ENCODE measurements around the gene CHST11. TPM values are rescaled to one million over a fixed set of nuclear protein-coding genes. Genes with fewer than 3 reads are reported as not detected.

The CHST11 gene
- total and polyA plus RNA-seq, 10 donors, result 5.2 to 65.1 (median 48.4) TPM

GRCh38 chr12:104435175-104435574, 21.6 kb upstream of the CHST11 start:
- WGBS, 5 donors, result 65 to 87% (median 74%) methylated on average over 4 of the region's 4 CpGs
- no peaks in the 10 kb centered on the region for H3K27me3 ChIP-seq (replicated peaks in 1 of 7)
- intact Hi-C loops (cut with DNase I; ENCODE audit: low total_unique reads), result no loop called here
- no peaks in the 10 kb centered on the region for H3K36me3 ChIP-seq
- H3K27ac ChIP-seq, result no peak overlapping the region
- no peak for TF ChIP-seq POLR2AphosphoS5 (IDR thresholded peaks at IDR 0.05)
- no peak for TF ChIP-seq CTCF (IDR thresholded peaks at IDR 0.05 in 8 of 11, conservative IDR thresholded peaks at IDR 0.05 in 3 of 11)
- TF ChIP-seq POLR2A (IDR thresholded peaks at IDR 0.05), result no peak
- no peak overlapping the region for H3K4me3 ChIP-seq
- no peaks in the 10 kb centered on the region for H3K9me3 ChIP-seq
- H3K4me1 ChIP-seq, result no peaks in the 10 kb centered on the region
- no peak for DNase-seq

- intact Hi-C loops (cut with DNase I; ENCODE audit: low total_unique reads), result no loop called here
- no peaks in the 10 kb centered on the region for H3K27me3 ChIP-seq (replicated peaks in 1 of 7)
- no peak for TF ChIP-seq POLR2A (IDR thresholded peaks at IDR 0.05)
- TF ChIP-seq CTCF (IDR thresholded peaks at IDR 0.05 in 8 of 11, conservative IDR thresholded peaks at IDR 0.05 in 3 of 11), result no peak
- TF ChIP-seq POLR2AphosphoS5 (IDR thresholded peaks at IDR 0.05), result no peak
- H3K4me3 ChIP-seq, result no peak overlapping the region
- H3K4me1 ChIP-seq, result no peaks in the 10 kb centered on the region
- H3K9me3 ChIP-seq, result no peaks in the 10 kb centered on the region
- WGBS, 5 donors, result 81 to 90% (median 83%) methylated on average over 3 of the region's 3 CpGs
- no peaks in the 10 kb centered on the region for H3K36me3 ChIP-seq
- no peak for DNase-seq
- H3K27ac ChIP-seq, result no peak overlapping the region
These were observed 21.0 kb upstream of the CHST11 start for GRCh38 chr12:104435765-104436164.

- intact Hi-C loops (cut with DNase I; ENCODE audit: low total_unique reads), result no loop called here
- no peaks in the 10 kb centered on the region for H3K4me1 ChIP-seq
- no peaks in the 10 kb centered on the region for H3K9me3 ChIP-seq
- no peak for TF ChIP-seq CTCF (IDR thresholded peaks at IDR 0.05 in 8 of 11, conservative IDR thresholded peaks at IDR 0.05 in 3 of 11)
- TF ChIP-seq POLR2AphosphoS5 (IDR thresholded peaks at IDR 0.05), result no peak
- no peaks in the 10 kb centered on the region for H3K27me3 ChIP-seq (replicated peaks in 1 of 7)
- no peak for DNase-seq
- 93 to 96% (median 94%) methylated on average over 8 of the region's 8 CpGs for WGBS, 5 donors
- H3K36me3 ChIP-seq, result no peaks in the 10 kb centered on the region
- H3K4me3 ChIP-seq, result no peak overlapping the region
- no peak overlapping the region for H3K27ac ChIP-seq
These were observed 20.0 kb upstream of the CHST11 start for GRCh38 chr12:104436790-104437189.

- no peak overlapping the region for H3K4me3 ChIP-seq
- H3K27ac ChIP-seq, result no peak overlapping the region
- intact Hi-C loops (cut with DNase I; ENCODE audit: low total_unique reads), result no loop called here
- TF ChIP-seq CTCF (IDR thresholded peaks at IDR 0.05 in 8 of 11, conservative IDR thresholded peaks at IDR 0.05 in 3 of 11), result no peak
- no peaks in the 10 kb centered on the region for H3K9me3 ChIP-seq
- DNase-seq, result no peak
- H3K27me3 ChIP-seq (replicated peaks in 1 of 7), result no peaks in the 10 kb centered on the region
- no peaks in the 10 kb centered on the region for H3K4me1 ChIP-seq
- WGBS, 5 donors, result 73 to 98% (median 89%) methylated on average over 3 of the region's 3 CpGs
- H3K36me3 ChIP-seq, result no peaks in the 10 kb centered on the region
These were observed 18.6 kb upstream of the CHST11 start for GRCh38 chr12:104438134-104438533.

Measured in spleen (tissue), 11 donors.